ENCODE results near the gene HSD17B2.

The HSD17B2 gene

DNA sequence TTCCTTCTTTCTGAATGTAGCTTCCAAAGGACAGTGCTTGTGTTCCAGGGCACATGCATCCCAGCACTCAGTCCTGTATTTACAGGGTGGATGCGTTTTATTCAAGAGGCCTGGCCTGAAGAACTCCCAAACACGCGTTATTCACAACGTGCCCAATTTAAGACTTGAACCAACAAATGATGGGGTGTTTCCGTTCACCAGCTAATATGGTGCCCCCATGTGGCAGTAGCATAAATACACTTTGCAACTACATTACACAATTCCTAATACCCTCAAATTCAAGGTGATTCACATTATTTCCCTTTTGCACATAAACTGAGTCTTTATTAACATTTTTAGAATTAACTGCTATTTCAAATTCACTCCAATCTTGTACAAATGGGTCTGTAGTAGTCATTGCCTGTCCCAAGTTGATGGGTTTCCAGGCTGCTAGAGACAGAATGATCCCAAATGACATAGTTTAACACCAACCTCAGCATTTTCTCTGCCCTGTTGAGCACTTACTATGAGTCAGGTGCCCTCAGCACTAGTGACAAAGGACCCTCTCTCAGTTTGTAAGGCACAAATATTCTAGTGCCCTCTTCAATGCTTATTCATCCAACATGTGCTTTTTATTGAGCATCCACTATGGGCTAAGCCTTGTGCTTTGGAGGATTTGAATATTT, 26.9 kb downstream of the HSD17B2 start:
- no peak for DNase-seq (ENCODE audit: low read depth)
- no peak overlapping the region for H3K4me3 ChIP-seq (ENCODE audit: low read depth, low read length)
- TF ChIP-seq, protein P1, sequence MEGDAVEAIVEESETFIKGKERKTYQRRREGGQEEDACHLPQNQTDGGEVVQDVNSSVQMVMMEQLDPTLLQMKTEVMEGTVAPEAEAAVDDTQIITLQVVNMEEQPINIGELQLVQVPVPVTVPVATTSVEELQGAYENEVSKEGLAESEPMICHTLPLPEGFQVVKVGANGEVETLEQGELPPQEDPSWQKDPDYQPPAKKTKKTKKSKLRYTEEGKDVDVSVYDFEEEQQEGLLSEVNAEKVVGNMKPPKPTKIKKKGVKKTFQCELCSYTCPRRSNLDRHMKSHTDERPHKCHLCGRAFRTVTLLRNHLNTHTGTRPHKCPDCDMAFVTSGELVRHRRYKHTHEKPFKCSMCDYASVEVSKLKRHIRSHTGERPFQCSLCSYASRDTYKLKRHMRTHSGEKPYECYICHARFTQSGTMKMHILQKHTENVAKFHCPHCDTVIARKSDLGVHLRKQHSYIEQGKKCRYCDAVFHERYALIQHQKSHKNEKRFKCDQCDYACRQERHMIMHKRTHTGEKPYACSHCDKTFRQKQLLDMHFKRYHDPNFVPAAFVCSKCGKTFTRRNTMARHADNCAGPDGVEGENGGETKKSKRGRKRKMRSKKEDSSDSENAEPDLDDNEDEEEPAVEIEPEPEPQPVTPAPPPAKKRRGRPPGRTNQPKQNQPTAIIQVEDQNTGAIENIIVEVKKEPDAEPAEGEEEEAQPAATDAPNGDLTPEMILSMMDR (IDR thresholded peaks at IDR 0.05; ENCODE audit: low read depth, low read length, missing control alignments) = peak; percentile 62

DNA sequence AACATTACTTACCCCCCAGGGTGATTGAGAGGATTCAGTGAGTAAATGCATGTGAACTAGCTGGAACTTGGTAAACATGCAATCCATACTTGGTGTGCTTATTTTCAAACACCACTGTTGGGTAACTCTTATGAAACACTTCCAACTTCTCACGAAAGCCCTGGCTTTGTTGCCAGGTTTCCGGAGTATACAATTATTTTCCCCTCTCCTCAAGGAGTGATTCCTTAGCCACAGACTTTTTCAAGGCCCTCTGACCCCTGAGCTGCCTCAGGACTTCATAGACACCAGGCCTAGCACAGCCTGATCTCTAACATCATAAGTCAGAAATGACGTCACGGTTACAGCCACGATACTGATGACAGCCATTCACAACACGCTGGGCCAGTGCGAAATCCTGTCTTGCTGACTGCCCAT, 27.6 kb downstream of the HSD17B2 start:
- no peak for DNase-seq (ENCODE audit: low read depth)

DNA sequence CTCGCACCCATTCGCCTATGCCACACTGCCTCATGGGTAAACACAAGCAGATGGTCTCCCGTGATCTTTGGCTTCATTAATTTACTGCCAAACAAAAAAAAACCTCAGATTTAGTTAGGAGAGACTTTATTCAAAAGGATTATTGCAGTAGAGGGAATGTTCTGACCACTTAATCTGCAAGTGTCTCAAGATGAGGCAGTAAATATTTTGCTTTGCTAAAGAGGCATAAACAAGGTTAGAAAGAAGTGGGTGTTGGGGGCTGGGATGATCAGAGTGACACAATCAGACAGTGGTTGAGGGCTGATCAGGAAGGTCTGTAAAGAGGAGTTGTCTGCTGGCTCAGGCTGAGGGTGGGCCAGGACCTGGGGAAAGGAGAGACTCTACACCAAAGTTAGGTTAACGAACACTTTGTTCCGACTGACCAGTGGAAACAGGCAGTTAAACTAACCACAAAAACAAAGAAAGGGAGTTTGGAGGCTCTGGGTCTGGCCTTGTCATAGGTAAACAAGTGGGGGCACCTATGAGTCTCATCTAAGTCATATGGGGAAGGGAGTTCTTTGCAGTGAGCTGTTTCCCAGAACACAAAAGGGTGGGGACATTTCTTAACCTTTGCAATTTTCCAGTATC, 28.5 kb downstream of the HSD17B2 start:
- DNase-seq (ENCODE audit: low read depth) = no peak
- no peak overlapping the region for H3K4me3 ChIP-seq (ENCODE audit: low read depth, low read length)
- TF ChIP-seq, protein P1 (IDR thresholded peaks at IDR 0.05; ENCODE audit: low read depth, low read length, missing control alignments) = no peak

More for the DNA sequence above, 27.6 kb downstream of the HSD17B2 start:
- H3K4me3 ChIP-seq (ENCODE audit: low read depth, low read length) = no peak overlapping the region
- TF ChIP-seq, protein P1 (IDR thresholded peaks at IDR 0.05; ENCODE audit: low read depth, low read length, missing control alignments) = no peak

DNA sequence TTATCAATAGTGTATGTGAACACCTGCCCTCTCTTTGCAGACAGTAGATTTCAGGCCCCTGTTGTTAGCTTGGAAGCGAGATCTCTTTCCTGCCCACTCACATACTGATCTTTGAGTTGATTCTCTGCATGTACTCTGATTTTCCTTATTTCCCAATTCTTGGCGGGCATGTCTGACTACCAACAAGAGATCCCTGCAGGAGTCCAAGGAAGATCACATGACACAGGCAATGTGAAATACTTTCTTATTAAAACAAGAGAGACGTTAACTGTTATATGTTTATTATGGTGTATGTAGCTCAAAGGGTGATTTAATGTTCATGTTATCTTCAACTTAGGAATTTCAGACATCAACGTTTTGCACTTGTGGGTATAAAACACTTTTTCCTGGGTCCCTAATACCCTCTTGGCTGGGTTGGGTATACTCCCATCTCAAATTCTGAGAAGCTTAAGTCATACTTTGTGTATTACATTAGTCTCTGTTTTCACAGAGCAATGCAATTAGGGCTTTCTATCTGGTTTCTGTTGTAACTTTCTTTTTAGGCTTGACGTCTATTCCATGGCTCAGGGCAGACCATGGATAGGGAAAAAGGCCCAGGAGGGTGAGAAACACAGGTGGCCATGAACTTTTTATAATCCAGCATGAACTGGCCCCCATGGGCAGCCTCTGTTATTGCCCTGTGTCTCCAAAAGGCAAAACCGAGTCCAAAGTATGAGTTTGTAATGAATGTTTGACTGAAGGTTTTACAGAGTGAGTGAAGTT, 32.2 kb downstream of the HSD17B2 start:
- no peak overlapping the region for H3K4me3 ChIP-seq (ENCODE audit: low read depth, low read length)
- TF ChIP-seq, protein P1 (IDR thresholded peaks at IDR 0.05; ENCODE audit: low read depth, low read length, missing control alignments) = no peak
- no peak for DNase-seq (ENCODE audit: low read depth)

DNA sequence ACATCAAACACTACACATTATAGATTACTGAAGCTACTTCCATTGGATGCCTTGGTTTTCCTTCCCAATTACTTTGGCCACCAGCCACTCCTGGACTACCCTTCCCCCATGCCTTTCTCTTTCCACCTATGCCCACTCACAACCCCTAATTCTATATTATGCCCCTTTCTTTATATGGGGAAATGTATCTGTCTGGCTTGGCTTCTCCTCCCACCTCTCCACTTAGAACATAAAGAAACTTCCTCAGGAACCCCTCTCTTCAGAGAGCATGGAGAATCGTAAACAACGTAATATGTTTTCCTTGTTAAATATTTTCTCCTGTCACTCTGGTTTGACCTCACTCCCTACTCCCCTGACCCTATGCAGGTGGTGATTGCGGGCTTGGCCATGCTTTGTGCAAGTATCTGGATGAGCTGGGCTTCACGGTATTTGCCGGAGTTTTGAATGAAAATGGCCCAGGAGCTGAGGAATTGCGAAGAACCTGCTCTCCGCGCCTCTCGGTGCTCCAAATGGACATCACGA, 32.8 kb downstream of the HSD17B2 start:
- no peak overlapping the region for H3K4me3 ChIP-seq (ENCODE audit: low read depth, low read length)
- DNase-seq (ENCODE audit: low read depth) = no peak
- TF ChIP-seq, protein P1 (IDR thresholded peaks at IDR 0.05; ENCODE audit: low read depth, low read length, missing control alignments) = no peak

DNA sequence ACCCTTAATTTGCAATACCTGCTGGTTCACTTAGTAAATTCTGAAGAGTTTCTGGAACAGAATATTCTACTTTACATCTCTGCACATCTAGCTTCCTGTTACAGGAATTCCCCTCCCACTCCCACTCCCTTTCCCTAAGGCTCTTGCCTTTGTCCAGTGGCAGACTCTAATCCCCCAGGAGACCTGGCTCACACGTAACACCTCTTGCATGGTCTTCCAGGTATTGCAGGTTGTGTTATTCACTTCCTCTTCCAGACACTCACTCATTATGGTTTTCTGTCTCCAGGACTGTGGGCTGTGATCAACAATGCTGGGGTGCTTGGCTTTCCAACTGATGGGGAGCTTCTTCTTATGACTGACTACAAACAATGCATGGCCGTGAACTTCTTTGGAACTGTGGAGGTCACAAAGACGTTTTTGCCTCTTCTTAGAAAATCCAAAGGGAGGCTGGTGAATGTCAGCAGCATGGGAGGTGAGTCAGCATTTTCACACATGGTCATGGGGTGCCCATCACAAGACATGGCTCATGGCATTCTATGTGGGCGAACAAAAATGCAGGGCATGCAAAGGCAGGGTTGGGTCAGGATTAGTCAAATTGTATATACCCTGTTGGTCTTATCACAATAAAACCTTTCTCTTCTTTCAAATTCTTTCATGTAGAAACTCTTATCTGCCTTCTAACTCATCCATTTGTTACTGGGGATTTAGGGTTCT, 35.8 kb downstream of the HSD17B2 start:
- TF ChIP-seq, protein P1 (IDR thresholded peaks at IDR 0.05; ENCODE audit: low read depth, low read length, missing control alignments) = no peak
- DNase-seq (ENCODE audit: low read depth) = no peak
- H3K4me3 ChIP-seq (ENCODE audit: low read depth, low read length) = no peak overlapping the region
